OCI-LY1 (cell line): ENCODE data around the gene CELA2A.

ENCODE experiments used
- H2AFZ ChIP-seq: fragments of 200-600 bp; sonication (generic), shearing (Covaris generic); 2 replicates; pipeline ENCODE4 v1.6.0; 2014; ENCODE audit warnings: antibody characterized with exemption, mild to moderate bottlenecking, low read length
- H3F3A ChIP-seq: fragments of 200-600 bp; sonication (generic), shearing (Covaris generic); 2 replicates; pipeline ENCODE4 v1.6.0; 2014; ENCODE audit warnings: mild to moderate bottlenecking, antibody characterized with exemption, low read length, moderate library complexity; ENCODE audit not compliant: insufficient read depth
- H3K27ac ChIP-seq: fragments of 200-600 bp; sonication (generic); 2 replicates; pipeline ENCODE4 v1.5.1; 2014; ENCODE audit warnings: low read length, mixed run types, mild to moderate bottlenecking, low read depth; ENCODE audit not compliant: poor library complexity, severe bottlenecking
- H3K27me3 ChIP-seq: fragments of 200-600 bp; sonication (generic); 2 replicates; pipeline ENCODE4 v1.6.0; 2014; ENCODE audit warnings: antibody characterized with exemption, mild to moderate bottlenecking, low read length, moderate library complexity; ENCODE audit not compliant: insufficient read depth
- H3K36me3 ChIP-seq: fragments of 200-600 bp; sonication (generic); 2 replicates; pipeline ENCODE4 v1.6.1; 2014; ENCODE audit warnings: mild to moderate bottlenecking, antibody characterized with exemption, low read length, moderate library complexity, mixed read lengths; ENCODE audit not compliant: insufficient read depth
- H3K4me1 ChIP-seq: fragments of 200-600 bp; sonication (generic); 2 replicates; pipeline ENCODE4 v1.5.1; 2014; ENCODE audit warnings: mild to moderate bottlenecking, low read length, moderate library complexity; ENCODE audit not compliant: insufficient read depth, severe bottlenecking
- H3K4me2 ChIP-seq: fragments of 200-600 bp; sonication (generic), shearing (Covaris generic); 2 replicates; pipeline ENCODE4 v1.6.1; 2014; ENCODE audit warnings: low read length
- H3K4me3 ChIP-seq: fragments of 200-600 bp; sonication (generic); 2 replicates; pipeline ENCODE4 v1.5.1; 2014; ENCODE audit warnings: low read length, low read depth, mild to moderate bottlenecking, mixed read lengths; ENCODE audit not compliant: poor library complexity, severe bottlenecking
- H3K79me2 ChIP-seq: fragments of 200-600 bp; shearing (Covaris generic); 2 replicates; pipeline ENCODE4 v1.6.1; 2016; ENCODE audit warnings: mixed run types, low read length, mixed read lengths; ENCODE audit not compliant: insufficient read depth
- H3K9ac ChIP-seq: fragments of 200-600 bp; sonication (generic), shearing (Covaris generic); 2 replicates; pipeline ENCODE4 v1.6.1; 2014; ENCODE audit warnings: mild to moderate bottlenecking, low read length, mixed read lengths
- H3K9me2 ChIP-seq: fragments of 200-600 bp; sonication (generic), shearing (Covaris generic); 2 replicates; pipeline ENCODE4 v1.6.1; 2014; ENCODE audit warnings: low read depth, mild to moderate bottlenecking, low read length, mixed read lengths
- H3K9me3 ChIP-seq: fragments of 200-600 bp; shearing (Covaris generic); 2 replicates; pipeline ENCODE4 v1.6.1; 2014; ENCODE audit warnings: low read length, mixed read lengths
- H4K20me1 ChIP-seq: fragments of 200-600 bp; sonication (generic), shearing (Covaris generic); 2 replicates; pipeline ENCODE4 v1.6.0; 2016; ENCODE audit warnings: mild to moderate bottlenecking, low read length; ENCODE audit not compliant: insufficient read depth
- CTCF ChIP-seq: fragments of 200-600 bp; sonication (generic), shearing (Covaris generic); IDR thresholded peaks from 2 replicates; pipeline ENCODE4 v1.5.1; 2017; ENCODE audit warnings: mild to moderate bottlenecking, antibody characterized with exemption, low read length, moderate library complexity, mixed read lengths
- EZH2 ChIP-seq: fragments of 200-600 bp; sonication (generic), shearing (Covaris generic); IDR thresholded peaks from 2 replicates; pipeline ENCODE4 v1.8.0; 2017; ENCODE audit warnings: borderline replicate concordance, mixed run types, mild to moderate bottlenecking, antibody characterized with exemption, low read length, moderate library complexity, mixed read lengths

The CELA2A gene

GRCh38 chr1:15418806-15419515 is 37.6 kb upstream of the CELA2A start:
- H4K20me1 ChIP-seq: no peaks in the 10 kb centered on the region
- no peak overlapping the region for H2AFZ ChIP-seq
- H3K27ac ChIP-seq: no peak overlapping the region
- no peak overlapping the region for H3K4me3 ChIP-seq
- no peaks in the 10 kb centered on the region for H3K4me1 ChIP-seq
- H3K9ac ChIP-seq: no peak overlapping the region
- no peak overlapping the region for H3K4me2 ChIP-seq
- no peaks in the 10 kb centered on the region for H3K79me2 ChIP-seq
- TF ChIP-seq EZH2 (no peak), CTCF (no peak)
- peaks cover 5% of the 10 kb centered on the region for H3K36me3 ChIP-seq
- H3K9me3 ChIP-seq: no peaks in the 10 kb centered on the region
- no peaks in the 10 kb centered on the region for H3F3A ChIP-seq
- H3K9me2 ChIP-seq: no peaks in the 10 kb centered on the region
- H3K27me3 ChIP-seq: no peaks in the 10 kb centered on the region

DNA sequence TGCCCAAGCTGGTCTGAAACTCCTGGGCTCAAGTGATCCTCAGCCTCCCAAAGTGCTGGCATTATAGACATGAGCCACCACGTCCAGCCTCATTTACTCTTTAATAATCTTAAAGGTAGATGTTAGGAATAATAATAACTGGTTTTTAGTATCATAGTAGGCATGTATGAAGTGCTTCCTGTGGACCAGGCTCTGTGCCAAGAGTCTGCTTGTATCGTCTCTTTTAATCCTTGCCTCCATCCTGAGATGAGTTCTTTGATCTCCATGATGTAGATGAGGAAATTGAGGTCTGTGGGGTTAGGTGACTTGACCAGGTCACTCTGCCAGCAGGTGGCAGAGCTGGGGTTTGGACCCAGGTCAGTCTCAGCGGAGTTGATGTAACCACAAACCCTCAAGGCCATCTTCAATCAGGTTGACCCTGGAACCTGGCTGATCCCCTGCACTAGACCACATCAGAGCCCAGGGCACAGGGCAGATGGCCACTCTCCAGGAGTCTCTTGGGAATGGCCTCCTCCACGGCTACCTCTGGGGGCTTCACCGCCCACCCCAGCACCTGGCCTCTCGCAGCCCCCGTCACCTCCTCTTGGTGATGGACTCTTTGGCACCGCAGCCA is 35.6 kb upstream of the CELA2A start:
- Histone ChIP-seq H3K9ac (no peak overlapping the region), H3K4me1 (no peaks in the 10 kb centered on the region)

GRCh38 chr1:15422871-15423270 is 33.7 kb upstream of the CELA2A start:
- Histone ChIP-seq H3K36me3 (peaks cover 5% of the 10 kb centered on the region; the same call in 1 of the 2 replicates), H3K27ac (no peak overlapping the region), H3K4me1 (no peaks in the 10 kb centered on the region), H3K4me2 (no peak overlapping the region), H3K9ac (no peak overlapping the region), H3K9me3 (no peaks in the 10 kb centered on the region), H4K20me1 (no peaks in the 10 kb centered on the region), H3K9me2 (no peaks in the 10 kb centered on the region), H3K27me3 (no peaks in the 10 kb centered on the region), H3K79me2 (no peaks in the 10 kb centered on the region), H3K4me3 (no peak overlapping the region), H3F3A (no peaks in the 10 kb centered on the region), H2AFZ (no peak overlapping the region)
- TF ChIP-seq EZH2 (no peak), CTCF (no peak)

More for the DNA sequence above, 35.6 kb upstream of the CELA2A start:
- peaks cover 5% of the 10 kb centered on the region for H3K36me3 ChIP-seq
- TF ChIP-seq CTCF (peak; percentile 12; the same call in 1 of the 2 replicates), EZH2 (no peak)
- H3K79me2 ChIP-seq: no peaks in the 10 kb centered on the region
- H3K4me2 ChIP-seq: no peak overlapping the region
- no peaks in the 10 kb centered on the region for H3F3A ChIP-seq
- H3K9me2 ChIP-seq: no peaks in the 10 kb centered on the region
- H2AFZ ChIP-seq: no peak overlapping the region
- no peaks in the 10 kb centered on the region for H4K20me1 ChIP-seq
- H3K27ac ChIP-seq: no peak overlapping the region
- no peak overlapping the region for H3K4me3 ChIP-seq
- H3K9me3 ChIP-seq: no peaks in the 10 kb centered on the region
- no peaks in the 10 kb centered on the region for H3K27me3 ChIP-seq
